ENCODE data around the gene ABO.

ABO gene

DNA sequence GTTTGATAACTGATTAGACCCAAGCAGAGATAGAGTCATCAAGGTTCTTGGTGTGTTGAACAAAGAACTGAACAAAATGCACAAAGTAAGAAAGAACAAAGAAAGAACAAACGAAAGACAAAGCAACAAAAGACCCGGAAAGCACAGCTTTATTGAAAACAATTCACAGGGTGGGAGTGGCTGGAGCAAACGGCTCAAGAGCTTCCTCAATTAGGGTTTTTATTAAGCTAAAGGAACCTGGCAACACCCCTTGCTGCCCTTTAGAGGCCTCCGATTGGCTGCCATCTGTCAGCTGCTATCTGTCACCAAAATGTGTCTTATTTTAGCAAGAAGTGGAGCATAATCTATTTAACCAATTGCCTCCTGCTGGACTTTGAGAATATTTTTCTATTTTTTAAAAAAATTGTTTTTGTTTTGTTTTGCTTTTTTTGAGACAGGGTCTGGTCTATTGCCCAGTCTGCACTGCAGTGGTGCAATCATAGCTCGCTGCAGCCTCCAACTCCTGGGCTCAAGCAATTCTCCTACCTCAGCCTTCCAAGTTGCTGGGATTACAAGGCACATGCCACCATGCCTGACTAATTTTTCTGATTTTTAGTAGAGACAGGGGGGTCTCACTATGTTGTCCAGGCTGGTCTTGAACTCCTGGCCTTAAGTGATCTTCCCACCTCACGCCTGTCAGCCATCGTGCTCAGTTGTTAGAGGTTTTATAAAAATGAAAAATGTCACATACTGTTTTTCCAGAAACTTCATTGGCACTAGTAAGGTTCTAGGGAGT lies 7.7 kb upstream of the ABO start:
- H3K4me3 ChIP-seq (ENCODE audit: severe bottlenecking): no peak overlapping the region
- no peaks in the 10 kb centered on the region for H3K4me1 ChIP-seq (ENCODE audit: insufficient read depth, poor library complexity, severe bottlenecking)
- no peaks in the 10 kb centered on the region for H3K9me3 ChIP-seq (ENCODE audit: severe bottlenecking)
- DNase-seq (ENCODE audit: low spot score): no peak
- no peak for ATAC-seq (ENCODE audit: low read depth)
- H3K27ac ChIP-seq (ENCODE audit: poor library complexity, severe bottlenecking): no peak overlapping the region
- H3K36me3 ChIP-seq (ENCODE audit: low read depth): no peaks in the 10 kb centered on the region
- H3K27me3 ChIP-seq (ENCODE audit: insufficient read depth, poor library complexity, severe bottlenecking): peaks cover 17% of the 10 kb centered on the region
- TF ChIP-seq, protein P1, sequence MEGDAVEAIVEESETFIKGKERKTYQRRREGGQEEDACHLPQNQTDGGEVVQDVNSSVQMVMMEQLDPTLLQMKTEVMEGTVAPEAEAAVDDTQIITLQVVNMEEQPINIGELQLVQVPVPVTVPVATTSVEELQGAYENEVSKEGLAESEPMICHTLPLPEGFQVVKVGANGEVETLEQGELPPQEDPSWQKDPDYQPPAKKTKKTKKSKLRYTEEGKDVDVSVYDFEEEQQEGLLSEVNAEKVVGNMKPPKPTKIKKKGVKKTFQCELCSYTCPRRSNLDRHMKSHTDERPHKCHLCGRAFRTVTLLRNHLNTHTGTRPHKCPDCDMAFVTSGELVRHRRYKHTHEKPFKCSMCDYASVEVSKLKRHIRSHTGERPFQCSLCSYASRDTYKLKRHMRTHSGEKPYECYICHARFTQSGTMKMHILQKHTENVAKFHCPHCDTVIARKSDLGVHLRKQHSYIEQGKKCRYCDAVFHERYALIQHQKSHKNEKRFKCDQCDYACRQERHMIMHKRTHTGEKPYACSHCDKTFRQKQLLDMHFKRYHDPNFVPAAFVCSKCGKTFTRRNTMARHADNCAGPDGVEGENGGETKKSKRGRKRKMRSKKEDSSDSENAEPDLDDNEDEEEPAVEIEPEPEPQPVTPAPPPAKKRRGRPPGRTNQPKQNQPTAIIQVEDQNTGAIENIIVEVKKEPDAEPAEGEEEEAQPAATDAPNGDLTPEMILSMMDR (IDR thresholded peaks at IDR 0.05; ENCODE audit: poor library complexity, severe bottlenecking): no peak

DNA sequence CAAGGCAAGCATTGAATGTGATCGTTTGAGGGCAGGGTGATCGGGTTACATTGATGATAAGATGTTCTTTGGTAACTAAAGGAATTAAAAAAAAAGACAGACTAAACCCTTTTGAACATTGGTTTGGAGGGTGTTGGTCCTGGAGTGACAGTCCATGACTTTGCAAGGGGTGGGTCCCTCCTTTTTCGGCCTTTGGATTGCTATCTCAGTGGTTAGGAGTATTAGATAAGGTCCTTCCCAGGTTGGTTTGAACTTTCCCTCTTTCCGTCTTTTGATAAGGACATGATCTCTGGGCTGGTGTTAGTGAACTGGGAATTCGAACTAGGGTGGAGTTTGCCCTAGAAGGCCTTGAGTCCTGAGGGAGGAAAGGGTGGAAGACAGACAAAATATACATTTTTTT lies 5.4 kb upstream of the ABO start:
- TF ChIP-seq, protein P1 (IDR thresholded peaks at IDR 0.05; ENCODE audit: poor library complexity, severe bottlenecking): no peak
- Histone ChIP-seq H3K4me1 (ENCODE audit: insufficient read depth, poor library complexity, severe bottlenecking) (no peaks in the 10 kb centered on the region), H3K4me3 (ENCODE audit: severe bottlenecking) (no peak overlapping the region), H3K27me3 (ENCODE audit: insufficient read depth, poor library complexity, severe bottlenecking) (peaks cover 37% of the 10 kb centered on the region), H3K36me3 (ENCODE audit: low read depth) (no peaks in the 10 kb centered on the region), H3K9me3 (ENCODE audit: severe bottlenecking) (no peaks in the 10 kb centered on the region), H3K27ac (ENCODE audit: poor library complexity, severe bottlenecking) (no peak overlapping the region)
- ATAC-seq (ENCODE audit: low read depth): no peak
- DNase-seq (ENCODE audit: low spot score): no peak

DNA sequence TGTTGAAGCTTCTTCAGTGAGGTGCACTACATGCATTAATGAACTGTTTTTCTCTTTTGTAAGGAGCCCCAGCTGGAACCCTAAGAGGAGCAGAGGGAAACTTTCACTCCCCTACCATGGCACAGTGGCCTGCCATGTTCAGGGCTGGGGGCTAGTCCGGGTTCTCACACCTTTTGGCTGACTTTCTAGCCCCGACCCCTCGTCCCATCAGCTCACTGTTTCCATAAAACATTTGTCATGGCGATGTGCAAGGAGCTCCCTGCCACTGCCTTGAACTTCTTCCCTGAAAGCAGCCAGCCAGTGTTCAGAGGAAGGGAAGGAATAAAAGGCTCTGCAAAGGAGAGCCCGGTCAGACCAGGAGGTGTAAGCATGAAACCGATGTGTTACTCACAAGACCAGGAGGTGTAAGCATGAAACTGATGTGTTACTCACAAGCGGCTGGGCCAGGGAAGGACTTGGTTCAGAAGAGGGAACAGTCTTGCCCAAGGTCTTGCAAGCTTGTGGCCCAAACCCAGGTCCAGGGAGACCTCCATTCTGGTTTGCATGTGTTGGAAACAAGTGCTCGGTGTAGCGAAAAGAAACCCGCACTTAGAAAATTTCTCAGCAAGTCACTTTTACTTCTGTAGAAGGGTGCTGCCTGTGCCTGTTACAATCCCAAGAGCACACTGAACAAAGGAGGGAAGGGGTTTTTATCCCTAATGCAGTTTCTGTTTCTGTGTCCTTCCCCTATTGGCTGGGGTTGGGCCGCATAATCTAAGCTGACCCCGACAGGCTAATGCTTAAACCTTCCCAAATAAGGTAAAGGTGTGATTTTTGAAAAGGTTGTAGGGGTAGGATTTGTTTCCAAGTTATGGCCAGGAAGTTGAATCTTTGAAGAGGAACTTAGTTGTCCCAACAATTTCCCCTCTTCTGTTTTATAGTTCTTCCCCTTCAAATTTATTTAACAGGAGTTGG lies 3.4 kb upstream of the ABO start:
- Histone ChIP-seq H3K4me1 (ENCODE audit: insufficient read depth, poor library complexity, severe bottlenecking) (no peaks in the 10 kb centered on the region), H3K4me3 (ENCODE audit: severe bottlenecking) (no peak overlapping the region), H3K36me3 (ENCODE audit: low read depth) (no peaks in the 10 kb centered on the region), H3K27ac (ENCODE audit: poor library complexity, severe bottlenecking) (no peak overlapping the region), H3K27me3 (ENCODE audit: insufficient read depth, poor library complexity, severe bottlenecking) (peaks cover 55% of the 10 kb centered on the region), H3K9me3 (ENCODE audit: severe bottlenecking) (no peaks in the 10 kb centered on the region)
- DNase-seq (ENCODE audit: low spot score): no peak
- no peak for ATAC-seq (ENCODE audit: low read depth)
- TF ChIP-seq, protein P1 (IDR thresholded peaks at IDR 0.05; ENCODE audit: poor library complexity, severe bottlenecking): no peak

DNA sequence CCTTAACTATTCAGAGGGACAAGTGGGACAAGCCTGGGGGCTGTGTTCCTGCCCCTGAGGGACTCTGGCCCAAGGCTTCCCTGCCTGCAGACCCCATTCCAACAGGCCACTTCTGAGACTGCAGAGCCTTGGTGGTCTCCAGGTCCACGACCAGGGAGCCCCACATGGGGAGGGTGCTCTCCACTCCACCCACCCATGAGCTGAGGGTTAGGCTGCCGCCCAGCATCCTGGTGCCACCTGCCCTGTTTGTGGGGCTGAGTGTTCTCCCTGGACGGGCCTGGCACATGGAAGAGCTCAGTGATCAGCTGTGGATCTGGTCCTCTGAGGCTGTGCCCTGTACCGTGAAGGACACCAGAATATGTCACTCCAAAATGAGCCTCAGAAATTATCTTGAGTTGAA lies 2.5 kb upstream of the ABO start:
- Histone ChIP-seq H3K27ac (ENCODE audit: poor library complexity, severe bottlenecking) (no peak overlapping the region), H3K9me3 (ENCODE audit: severe bottlenecking) (no peaks in the 10 kb centered on the region), H3K4me1 (ENCODE audit: insufficient read depth, poor library complexity, severe bottlenecking) (no peaks in the 10 kb centered on the region), H3K4me3 (ENCODE audit: severe bottlenecking) (no peak overlapping the region), H3K36me3 (ENCODE audit: low read depth) (no peaks in the 10 kb centered on the region), H3K27me3 (ENCODE audit: insufficient read depth, poor library complexity, severe bottlenecking) (peaks cover 65% of the 10 kb centered on the region)
- no peak for DNase-seq (ENCODE audit: low spot score)
- TF ChIP-seq, protein P1 (IDR thresholded peaks at IDR 0.05; ENCODE audit: poor library complexity, severe bottlenecking): no peak
- ATAC-seq (ENCODE audit: low read depth): no peak
